Femur (tissue), 1 donor: ENCODE data around the gene FAM186B.

Experiments used
- DNase-seq: peaks from one replicate; pipeline ENCODE4 v3.0.0-alpha.2; 2017

Gene FAM186B

DNA sequence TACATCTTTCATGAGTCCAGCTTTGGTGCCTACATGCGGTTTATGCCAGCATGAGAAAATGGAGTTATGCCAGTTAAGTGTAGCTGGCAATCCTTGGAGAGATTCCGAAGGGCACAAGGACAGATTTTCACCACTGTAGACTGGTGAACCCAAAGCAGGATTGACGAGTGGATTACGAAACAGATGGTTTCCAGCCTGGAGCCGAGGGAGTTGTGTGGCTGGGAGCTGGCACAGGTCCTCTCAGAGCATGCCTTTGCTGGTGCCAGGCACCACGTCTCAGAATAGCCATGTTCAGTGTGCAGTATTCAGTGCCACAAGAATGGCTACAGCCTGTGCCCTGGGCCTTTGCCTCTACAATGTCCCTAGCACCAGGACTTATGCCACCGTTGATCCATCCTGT, 53.4 kb downstream of the FAM186B start:
- DNase-seq = no peak

DNA sequence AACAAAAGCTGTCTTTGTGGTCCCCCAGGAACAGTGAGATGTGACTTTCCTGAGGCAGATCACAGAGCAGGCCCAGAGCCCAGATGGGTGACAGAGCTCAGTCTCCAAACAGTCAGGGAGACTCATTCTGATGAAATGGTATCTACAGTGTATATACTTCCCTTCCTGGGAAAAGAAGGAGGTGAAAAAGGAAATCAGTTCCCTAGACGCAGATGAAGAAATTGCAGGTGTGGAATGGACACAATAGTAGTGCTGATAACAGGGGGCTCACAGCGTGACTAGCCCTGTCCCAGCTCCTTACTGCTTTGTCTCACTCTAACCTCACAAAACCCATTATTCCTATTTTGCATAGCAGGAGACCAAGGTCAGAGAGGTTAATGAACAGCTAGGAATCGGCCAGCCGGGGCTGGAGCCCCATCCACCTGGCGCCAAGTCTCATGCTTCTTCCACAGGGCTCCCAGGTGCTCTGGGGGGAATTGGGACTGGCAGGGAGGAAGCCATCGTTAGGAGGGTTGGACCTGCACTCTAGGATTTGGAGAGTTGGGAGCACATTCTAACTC, 54.7 kb downstream of the FAM186B start:
- no peak for DNase-seq

DNA sequence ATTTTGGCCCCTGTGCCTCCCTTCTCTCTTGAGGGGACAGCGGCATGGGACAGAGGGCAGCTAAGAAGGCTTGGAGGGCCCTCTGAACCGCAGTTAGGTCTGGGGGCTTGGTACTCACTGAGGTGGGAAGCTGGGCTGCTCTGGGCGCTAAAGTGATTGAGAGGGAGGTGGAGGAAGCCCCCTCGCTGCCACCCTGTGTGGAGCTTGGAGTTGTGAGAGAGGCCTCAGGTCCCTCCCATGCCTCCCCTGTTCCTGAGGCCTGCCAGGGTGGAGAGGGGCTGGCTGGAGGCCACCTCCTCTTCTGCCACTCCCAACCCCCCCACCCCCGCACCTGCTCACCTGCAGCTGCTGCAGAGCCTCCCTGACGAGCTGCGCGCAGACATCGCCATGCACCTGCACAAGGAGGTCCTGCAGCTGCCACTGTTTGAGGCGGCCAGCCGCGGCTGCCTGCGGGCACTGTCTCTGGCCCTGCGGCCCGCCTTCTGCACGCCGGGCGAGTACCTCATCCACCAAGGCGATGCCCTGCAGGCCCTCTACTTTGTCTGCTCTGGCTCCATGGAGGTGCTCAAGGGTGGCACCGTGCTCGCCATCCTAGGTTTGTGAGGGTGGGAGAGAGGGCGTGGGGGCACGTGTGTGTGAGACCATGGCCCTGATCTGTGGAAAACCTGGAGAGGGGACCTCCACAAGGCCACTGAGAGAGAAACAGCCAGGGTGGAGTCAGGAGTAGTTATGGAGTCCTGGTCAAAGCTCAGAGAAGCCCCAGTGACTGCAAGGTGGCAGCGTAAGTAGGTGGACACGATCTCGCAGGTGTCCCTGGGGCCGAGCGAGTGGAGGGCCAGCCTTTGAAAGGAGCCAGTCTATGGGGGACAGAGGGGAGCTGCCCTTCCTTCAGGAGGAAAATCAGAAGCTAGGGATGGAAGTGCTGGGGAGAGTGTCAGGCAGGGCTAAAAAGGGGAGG, 55.4 kb downstream of the FAM186B start:
- no peak for DNase-seq

DNA sequence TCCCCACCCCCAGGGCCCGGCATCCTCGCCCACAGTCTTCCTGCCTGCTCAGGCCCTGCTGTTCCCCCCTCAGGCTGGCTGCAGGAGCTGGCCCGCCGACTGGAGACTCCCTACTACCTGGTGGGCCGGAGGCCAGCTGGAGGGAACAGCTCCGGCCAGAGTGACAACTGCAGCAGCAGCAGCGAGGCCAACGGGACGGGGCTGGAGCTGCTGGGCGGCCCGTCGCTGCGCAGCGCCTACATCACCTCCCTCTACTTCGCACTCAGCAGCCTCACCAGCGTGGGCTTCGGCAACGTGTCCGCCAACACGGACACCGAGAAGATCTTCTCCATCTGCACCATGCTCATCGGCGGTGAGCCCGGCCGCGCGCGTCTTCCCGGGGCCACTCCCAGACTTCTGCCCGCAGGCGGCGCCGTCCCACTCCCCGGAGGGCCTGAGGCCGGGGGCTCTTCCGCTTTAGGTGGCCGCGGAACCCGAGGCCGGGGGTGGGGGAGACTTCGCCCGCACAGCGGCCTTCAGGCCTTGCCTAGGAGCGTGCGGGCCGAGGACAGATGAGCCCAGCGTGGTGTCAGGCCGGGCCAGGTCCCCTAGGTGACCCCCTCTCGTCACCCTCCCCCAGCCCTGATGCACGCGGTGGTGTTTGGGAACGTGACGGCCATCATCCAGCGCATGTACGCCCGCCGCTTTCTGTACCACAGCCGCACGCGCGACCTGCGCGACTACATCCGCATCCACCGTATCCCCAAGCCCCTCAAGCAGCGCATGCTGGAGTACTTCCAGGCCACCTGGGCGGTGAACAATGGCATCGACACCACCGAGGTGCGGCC, 56.4 kb downstream of the FAM186B start:
- DNase-seq = peak; percentile 58

DNA sequence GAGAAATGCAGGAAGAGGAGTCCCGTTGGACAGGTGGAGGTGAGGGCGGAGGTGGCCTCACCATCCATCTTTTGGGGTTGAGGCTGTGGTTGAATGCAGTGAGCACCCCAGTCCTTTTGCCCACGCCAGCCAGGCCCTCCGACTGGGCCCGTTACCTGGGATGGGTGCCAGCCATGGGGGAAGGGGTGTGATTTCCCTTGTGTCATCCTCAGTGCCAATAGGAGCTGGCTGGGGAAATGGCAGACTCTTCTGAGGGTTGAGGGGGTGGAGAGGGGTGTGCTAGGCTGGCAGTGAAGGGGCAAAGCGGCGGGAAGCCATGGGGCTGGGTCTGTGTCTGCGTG, 57.0 kb downstream of the FAM186B start:
- DNase-seq = no peak

DNA sequence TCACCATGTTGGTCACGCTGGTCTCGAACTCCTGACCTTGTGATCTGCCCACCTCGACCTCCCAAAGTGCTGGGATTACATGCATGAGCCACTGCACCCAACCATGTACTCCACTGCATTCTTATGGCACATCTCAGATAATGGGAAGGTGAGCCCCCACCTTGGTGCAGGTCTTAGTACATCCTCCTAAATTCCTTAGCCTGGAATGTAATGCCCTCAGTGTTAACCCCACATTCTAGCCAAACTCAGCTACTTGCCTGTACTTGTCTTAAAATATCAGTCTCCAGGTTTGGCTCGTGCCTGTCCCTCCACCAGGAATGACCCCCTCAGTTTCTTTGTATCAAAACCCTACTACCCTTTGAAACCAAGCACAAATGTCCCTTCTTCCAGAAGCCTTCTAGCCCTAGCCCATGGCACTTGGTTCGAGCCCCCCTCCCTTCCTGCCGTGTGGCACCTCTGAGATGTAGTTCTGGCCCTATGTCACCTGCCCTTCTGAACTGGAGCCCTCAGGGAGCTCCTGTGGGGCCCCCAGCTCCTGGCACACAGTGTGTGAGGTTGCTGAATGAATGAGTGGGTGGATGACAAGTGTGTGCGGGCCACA, 58.2 kb downstream of the FAM186B start:
- no peak for DNase-seq

DNA sequence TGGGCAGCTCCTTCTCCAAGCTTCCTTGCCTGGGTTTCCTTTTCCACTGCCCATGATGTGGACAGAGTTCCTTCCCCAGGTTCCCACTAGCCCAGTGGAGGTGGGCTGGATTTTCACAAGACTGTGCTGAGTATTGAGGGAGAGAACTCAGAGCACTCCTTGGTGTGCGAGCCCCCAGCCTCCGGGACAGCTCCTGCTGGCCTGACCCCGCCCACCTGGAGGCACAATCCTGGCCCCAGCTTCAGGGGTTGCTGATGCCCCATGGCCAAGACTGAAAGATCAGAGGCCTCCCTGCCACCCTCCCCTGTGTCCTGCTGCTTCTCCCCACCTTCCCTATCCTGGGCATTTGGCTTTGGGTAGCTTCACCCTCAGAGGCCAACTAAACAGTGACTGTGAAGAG, 59.0 kb downstream of the FAM186B start:
- no peak for DNase-seq

DNA sequence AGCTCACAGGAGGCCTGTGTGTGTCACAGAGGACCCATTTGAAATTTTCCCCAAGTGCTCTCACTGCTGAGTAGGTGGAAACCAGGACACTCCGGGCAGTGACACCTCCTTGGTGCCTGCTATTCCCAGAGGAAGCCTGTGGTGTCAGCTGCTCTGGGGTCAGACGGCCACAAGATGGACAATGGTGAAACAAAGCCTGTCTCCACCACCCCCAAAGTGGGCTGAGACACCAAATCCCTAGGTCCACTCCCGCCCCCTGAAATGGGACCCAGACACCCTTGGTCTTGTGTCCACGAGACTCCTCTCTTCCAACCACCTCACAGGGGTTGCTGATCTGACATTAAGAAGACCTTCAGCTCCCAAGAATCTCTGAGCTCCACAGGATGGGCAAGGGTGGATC, 59.6 kb downstream of the FAM186B start:
- no peak for DNase-seq

DNA sequence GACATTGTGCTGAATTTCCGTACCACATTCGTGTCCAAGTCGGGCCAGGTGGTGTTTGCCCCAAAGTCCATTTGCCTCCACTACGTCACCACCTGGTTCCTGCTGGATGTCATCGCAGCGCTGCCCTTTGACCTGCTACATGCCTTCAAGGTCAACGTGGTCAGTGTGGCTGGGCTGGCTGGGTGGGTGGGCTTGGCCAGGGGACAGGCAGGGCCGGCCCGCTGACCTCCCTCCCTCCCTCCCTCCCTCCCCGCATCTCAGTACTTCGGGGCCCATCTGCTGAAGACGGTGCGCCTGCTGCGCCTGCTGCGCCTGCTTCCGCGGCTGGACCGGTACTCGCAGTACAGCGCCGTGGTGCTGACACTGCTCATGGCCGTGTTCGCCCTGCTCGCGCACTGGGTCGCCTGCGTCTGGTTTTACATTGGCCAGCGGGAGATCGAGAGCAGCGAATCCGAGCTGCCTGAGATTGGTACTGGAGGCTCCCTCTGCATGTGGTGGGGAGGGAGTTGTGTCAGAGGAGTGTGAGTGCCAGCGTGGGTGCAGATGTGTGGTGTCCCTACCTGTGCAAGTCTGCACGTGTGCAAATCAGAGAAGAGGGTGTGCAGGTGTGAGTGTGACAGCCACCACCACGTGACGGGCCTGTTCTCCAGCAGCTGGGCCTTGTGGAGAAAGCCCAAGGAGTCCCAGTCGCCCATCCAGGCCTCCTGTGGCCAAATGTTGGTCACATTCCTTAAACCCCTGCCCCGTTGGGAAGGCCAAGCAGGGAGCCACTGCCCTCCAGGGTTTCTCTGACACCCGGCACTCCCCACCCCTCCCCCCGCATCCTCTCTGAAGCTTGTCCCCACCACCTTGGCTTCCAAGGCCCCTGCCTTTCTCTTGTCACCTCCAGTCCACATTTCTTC, 61.3 kb downstream of the FAM186B start:
- DNase-seq = no peak

DNA sequence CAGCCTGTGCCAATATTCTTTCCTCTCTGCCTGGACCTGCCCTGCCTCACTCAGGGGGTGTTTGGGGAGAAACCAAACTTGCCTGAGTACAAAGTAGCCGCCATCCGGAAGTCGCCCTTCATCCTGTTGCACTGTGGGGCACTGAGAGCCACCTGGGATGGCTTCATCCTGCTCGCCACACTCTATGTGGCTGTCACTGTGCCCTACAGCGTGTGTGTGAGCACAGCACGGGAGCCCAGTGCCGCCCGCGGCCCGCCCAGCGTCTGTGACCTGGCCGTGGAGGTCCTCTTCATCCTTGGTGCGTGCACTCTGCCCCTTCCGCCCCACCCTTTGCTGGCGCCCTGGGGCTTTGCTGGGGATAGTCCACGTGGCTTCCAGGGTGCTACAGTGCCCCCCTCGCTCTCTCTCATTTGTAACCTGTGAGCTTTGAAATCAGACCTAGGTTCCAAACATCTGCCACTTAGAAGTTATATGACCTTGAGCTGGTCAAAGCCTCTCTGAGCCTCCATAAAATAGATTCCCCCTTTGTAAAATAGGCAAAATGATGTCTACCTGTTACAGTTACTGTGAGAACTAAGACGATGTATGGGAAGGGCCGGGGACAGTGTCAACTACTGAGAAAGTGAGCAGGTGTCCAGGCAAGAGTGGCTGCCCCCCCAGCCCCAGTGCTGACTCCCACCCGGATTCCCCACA, 62.1 kb downstream of the FAM186B start:
- DNase-seq = no peak

DNA sequence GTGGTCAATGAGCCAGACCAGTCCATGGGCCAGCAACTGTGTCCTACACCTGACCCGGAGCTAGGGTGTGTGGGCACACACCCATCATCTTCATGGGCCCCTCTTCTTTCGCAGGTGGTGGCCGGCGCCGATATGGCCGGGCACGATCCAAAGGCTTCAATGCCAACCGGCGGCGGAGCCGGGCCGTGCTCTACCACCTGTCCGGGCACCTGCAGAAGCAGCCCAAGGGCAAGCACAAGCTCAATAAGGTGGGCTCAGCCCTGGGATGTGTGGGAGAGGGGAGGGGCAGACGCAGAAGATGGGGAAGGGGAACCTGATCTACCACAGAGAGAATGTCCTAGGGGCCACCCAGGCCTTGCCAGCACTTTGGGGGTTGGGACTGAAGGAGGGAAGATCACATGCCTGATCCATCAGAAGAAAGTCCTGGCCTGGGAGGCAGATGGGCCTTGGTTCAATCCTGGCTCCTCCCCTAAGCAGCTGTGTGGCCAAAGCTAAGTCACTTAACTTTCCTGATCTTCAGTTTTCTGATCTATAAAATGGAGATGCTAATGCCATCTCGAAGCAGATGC, 62.8 kb downstream of the FAM186B start:
- DNase-seq = no peak

DNA sequence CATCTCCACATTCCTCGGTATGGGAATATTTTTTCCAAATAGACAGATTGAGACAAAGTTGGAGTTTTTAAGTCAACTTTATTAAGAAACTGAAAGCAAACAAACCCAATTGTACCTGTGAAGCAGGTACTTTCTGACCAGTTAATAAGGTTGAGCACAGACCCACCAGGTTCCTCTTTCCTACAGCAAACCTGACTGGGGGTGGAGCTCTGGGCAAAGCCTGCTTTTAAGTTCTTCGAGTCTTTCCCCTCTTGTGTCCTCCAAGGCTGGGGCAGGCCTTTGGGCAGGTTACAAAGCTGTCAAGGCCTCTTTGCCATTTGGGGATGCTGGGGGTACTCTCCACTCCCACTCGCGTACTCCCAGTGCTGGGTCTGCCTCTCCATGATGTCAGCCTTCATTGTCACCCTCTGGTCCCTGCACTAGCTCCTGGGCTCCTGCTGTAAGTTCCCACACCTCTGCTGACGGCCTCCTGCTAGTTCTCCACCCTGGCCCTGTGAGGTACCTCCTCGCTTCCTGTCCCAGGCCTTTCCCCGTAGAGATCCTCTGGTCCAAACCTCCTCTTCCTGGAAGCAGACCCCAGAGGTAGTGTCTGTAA, 63.4 kb downstream of the FAM186B start:
- DNase-seq = no peak

DNA sequence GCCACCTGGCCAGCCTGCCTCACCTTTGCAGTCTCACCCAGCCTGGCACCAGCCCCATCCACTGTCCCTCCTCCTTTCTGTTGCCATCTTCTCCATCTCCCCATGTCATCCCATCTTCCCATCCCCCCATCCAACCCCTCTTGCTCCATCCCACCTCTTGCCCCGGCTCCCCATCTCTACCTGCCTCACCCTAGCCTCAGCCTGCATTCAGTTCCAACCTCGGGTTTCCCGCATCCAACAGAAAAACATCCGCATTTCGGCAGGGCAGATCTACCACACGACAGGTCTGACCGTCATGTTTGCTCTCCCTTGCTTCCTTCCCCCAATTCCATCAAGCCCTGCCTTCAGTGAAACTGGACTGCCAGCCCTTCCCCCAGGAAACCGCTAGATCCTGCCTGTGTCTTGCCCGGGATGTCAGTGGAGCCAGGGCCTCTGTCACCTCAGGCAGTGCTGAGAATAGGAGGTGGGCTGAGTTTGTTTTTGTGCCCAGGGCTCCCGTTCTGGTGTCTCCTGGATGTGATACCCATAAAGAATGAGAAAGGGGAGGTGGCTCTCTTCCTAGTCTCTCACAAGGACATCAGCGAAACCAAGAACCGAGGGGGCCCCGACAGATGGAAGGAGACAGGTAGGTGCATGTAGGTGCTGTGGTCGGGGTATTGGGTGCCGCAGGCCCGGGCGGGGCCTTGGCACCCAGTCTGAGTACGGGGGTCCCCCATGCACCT, 64.1 kb downstream of the FAM186B start:
- no peak for DNase-seq

DNA sequence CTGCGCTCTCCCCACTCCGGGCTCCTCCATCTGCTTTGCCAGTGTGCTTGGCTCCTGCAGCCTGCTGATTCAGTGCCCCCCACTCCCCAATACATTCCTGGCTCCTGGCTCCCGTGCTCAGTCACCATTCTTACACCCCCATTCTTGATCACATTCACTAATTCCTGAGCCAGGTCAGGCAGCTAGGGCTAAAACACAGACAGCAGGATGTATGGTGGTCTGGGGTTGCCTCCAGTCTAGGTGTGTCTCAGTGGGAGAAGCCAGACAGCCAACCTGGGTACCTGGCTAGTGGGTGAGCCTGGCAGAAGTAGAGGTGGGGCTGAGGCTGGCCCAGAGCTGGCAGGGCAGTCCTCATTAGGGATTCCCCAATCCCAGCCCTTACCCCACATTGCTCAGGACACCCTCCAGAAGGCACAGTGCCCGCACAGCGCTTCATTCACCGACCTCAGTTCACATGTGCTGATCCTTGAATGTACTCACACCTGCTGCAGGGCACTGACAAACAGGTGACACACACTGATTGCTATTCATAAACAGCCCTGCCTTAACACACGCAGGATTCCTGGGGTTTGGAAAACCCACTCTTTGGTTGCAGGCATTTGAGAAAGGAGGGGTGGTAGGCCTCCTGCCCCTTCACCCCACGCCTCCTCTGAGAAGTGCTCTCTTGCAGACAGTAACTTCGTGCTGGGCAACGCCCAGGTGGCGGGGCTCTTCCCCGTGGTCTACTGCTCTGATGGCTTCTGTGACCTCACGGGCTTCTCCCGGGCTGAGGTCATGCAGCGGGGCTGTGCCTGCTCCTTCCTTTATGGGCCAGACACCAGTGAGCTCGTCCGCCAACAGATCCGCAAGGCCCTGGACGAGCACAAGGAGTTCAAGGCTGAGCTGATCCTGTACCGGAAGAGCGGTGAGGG, 65.0 kb downstream of the FAM186B start:
- DNase-seq = no peak

DNA sequence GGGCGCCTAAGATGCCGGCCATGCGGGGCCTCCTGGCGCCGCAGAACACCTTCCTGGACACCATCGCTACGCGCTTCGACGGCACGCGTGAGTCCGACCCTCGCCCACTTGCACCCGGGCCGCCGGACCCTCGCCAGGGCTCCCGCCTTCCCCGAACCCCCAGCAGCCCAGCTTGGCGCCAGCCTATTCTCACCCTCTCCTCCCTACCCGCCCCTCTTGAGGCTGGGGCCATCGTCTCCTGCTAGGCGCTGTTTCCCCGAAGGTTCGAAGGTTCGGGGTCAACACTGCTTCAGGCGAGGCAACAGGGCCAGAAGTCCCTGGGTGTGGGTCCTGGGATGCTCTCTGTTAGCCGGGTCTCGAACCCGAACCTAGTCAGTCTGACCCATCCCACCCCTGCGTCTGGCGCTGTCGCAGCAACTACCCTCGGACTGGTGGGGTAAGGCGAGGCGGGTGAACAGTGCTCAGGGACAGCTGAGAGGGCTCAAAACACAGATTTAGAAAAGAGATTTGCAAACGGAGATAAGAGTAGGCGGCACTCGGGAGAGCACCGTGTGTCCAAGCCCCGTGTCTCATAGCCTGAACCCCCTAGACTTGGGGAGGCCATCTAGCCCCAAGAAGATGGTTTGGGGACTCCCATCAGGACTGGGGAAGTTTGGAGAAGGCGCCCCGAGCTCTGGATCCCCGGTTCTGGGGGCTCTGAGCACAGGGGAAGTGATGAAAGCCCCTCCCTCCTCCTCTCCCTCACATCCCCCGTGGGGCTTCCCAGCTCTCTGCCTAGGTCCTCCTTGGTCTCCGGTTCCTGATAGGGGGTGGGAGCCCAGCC, 65.8 kb downstream of the FAM186B start:
- DNase-seq = no peak

DNA sequence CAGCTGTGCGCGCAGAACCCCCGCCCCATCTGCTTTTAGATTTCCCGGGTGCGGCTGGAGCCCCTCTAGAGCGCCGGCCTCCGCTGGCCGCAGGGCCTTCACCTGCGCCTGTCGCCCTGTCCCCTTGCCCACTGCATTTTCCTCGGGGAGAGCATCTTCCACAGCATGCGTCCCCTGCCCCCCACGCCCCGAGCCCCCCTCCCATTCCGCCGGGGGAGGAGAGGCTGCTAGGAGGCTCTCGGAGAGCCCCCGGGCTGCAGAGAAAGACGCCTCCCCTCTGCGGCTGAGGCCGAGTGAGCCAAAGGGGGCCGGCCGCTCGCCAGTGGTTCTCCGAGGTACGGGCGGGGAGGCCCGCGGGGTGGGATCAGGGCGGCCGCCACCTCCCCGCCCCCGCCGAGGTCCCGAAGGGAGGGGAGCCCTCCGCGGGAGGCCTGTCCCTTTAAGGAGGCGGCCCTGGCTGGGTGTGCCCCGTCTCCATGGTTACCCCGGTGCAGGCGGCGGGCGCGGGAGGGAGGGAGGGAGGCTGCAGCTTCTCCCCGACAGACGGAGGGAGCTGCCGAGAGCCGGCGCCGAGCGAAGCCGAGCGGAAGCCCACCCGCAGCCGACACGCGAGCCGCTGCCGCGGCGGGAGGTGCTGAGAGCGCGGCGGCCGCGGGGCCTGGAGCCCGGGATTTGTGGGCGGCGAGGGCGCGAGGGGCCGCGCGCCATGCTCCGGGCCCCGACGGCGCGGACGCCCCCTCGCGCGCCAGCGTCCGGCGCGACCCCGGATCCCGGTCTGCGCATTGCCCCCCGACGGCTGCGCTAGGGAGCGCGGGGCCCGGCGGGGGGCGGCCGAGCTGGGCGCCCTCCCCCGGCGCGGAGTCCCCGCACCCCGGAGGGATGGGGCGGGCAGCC, 66.7 kb downstream of the FAM186B start, which contains the start of gene KCNH3:
Gene KCNH3 (plus strand): TSS at position 521 of the 894 bp plus-strand sequence. CDS start 387 bp downstream, outside the sequence.
- DNase-seq = peak; percentile 87
